B cell (primary cell): Measurements from ENCODE around the gene ATF7IP2. TPM values are rescaled to one million over a fixed set of nuclear protein-coding genes. Genes with fewer than 3 reads are reported as not detected.
"Not testable (repeated sequence)": the region's sequence is repeated elsewhere in the genome, so short reads cannot be mapped to it uniquely, and the experiment has no call there.

ENCODE experiments used
- ATAC-seq: fragments of 200-7000 bp; cut with Tn5 transposase; one replicate; pipeline ENCODE4 v1.10.0; 2021; ENCODE audit warnings: low read depth, mild to moderate bottlenecking, moderate number of reproducible peaks, moderate library complexity
- CTCF ChIA-PET: fragments of 350-600 bp; sonication (Branson Sonifier 250); formaldehyde crosslinking; loops from one replicate; lab custom pipeline; 2021; ENCODE audit warnings: antibody characterized with exemption, inconsistent platforms; lab: Charles Lee
- POLR2A ChIA-PET: fragments of 350-600 bp; sonication (Branson Sonifier 250); formaldehyde crosslinking; loops from one replicate; lab custom pipeline; 2021; ENCODE audit warnings: antibody characterized with exemption; lab: Charles Lee
- DNase-seq: peaks from one replicate; pipeline ENCODE4 v3.0.0; 2013
- H2AFZ ChIP-seq: 2 replicates; pipeline ENCODE4 v1.6.1; 2012; ENCODE audit warnings: mild to moderate bottlenecking, low read depth, low read length; ENCODE audit not compliant: insufficient read depth, poor library complexity, severe bottlenecking
- H3K27ac ChIP-seq, 2 donors: 1 replicate in 1 of 2; 2 replicates in 1 of 2; pipeline ENCODE4 v1.5.1; 2012 to 2013; ENCODE audit warnings: low read length in 2 of 2, mild to moderate bottlenecking in 2 of 2, moderate library complexity in 1 of 2
- H3K27me3 ChIP-seq, 4 experiments: fragments of 200-600 bp in 1 of 4; sonication (generic) in 1 of 4; replicated peaks in 1 of 4; 1 replicate in 2 of 4; 2 replicates in 2 of 4; pipeline versions ENCODE4 v1.6.1 to v1.7.0; 2013 to 2016; ENCODE audit warnings: low read length in 3 of 4, mild to moderate bottlenecking in 2 of 4, mixed read lengths in 1 of 4, moderate library complexity in 1 of 4; ENCODE audit not compliant: insufficient read depth in 4 of 4, control insufficient read depth in 3 of 4; ENCODE audit errors: control extremely low read depth in 1 of 4
- H3K36me3 ChIP-seq, 2 experiments: replicated peaks in 1 of 2; 1 replicate in 1 of 2; 2 replicates in 1 of 2; pipeline versions ENCODE4 v1.6.1 to v1.7.1; 2013; ENCODE audit warnings: low read length in 1 of 2; ENCODE audit not compliant: insufficient read depth in 2 of 2, control insufficient read depth in 1 of 2; ENCODE audit errors: control extremely low read depth in 1 of 2, extremely low read depth in 1 of 2
- H3K4me1 ChIP-seq, 2 donors: fragments of 200-600 bp in 1 of 2; sonication (generic) in 1 of 2; 1 replicate in 1 of 2; 2 replicates in 1 of 2; pipeline versions ENCODE4 v1.5.1 to v1.6.1; 2013 to 2017; ENCODE audit warnings: low read length in 2 of 2; ENCODE audit not compliant: control insufficient read depth in 2 of 2, insufficient read depth in 2 of 2
- H3K4me2 ChIP-seq: replicated peaks from 2 replicates; pipeline ENCODE3; 2012; ENCODE audit warnings: mild to moderate bottlenecking, low read depth, low read length; ENCODE audit not compliant: poor library complexity, severe bottlenecking
- H3K4me3 ChIP-seq, 5 experiments: fragments of 200-600 bp in 1 of 5; sonication (generic) in 1 of 5; 1 replicate in 3 of 5; 2 replicates in 2 of 5; pipeline versions ENCODE4 v1.5.1 to v1.7.0; 2011 to 2016; ENCODE audit warnings: low read length in 4 of 5, mild to moderate bottlenecking in 4 of 5, low read depth in 2 of 5, control low read depth in 1 of 5, moderate library complexity in 1 of 5; ENCODE audit not compliant: insufficient read depth in 1 of 5; ENCODE audit errors: control extremely low read depth in 1 of 5, extremely low read depth in 1 of 5
- H3K79me2 ChIP-seq: fragments of 200-600 bp; sonication (generic); one replicate; pipeline ENCODE4 v1.6.0; 2016; ENCODE audit warnings: low read length; ENCODE audit not compliant: control insufficient read depth, insufficient read depth
- H3K9ac ChIP-seq: fragments of 200-600 bp; sonication (generic); 2 replicates; pipeline ENCODE4 v1.6.1; 2017; ENCODE audit warnings: mild to moderate bottlenecking, low read length, moderate library complexity
- H3K9me3 ChIP-seq, 3 donors: one replicate each; pipeline versions ENCODE4 v1.6.1 to v1.7.1; 2013; ENCODE audit warnings: low read length in 2 of 3; ENCODE audit not compliant: control insufficient read depth in 2 of 3, insufficient read depth in 1 of 3; ENCODE audit errors: control extremely low read depth in 1 of 3
- H4K20me1 ChIP-seq: 2 replicates; pipeline ENCODE4 v1.6.0; 2012; ENCODE audit warnings: mild to moderate bottlenecking, low read length; ENCODE audit not compliant: insufficient read depth, control insufficient read depth, poor library complexity, severe bottlenecking
- H3K27ac Mint-ChIP-seq: one replicate; pipeline ENCODE4 v1.8.0; 2021; ENCODE audit warnings: mixed read lengths
- H3K27me3 Mint-ChIP-seq: one replicate; pipeline ENCODE4 v1.8.0; 2021; ENCODE audit warnings: mixed read lengths
- H3K4me1 Mint-ChIP-seq: one replicate; pipeline ENCODE4 v1.8.0; 2021; ENCODE audit warnings: mixed read lengths
- H3K4me3 Mint-ChIP-seq: one replicate; pipeline ENCODE4 v1.8.0; 2021; ENCODE audit warnings: mixed read lengths
- H3K9me3 Mint-ChIP-seq: one replicate; pipeline ENCODE4 v1.8.0; 2022; ENCODE audit warnings: mixed read lengths; ENCODE audit not compliant: insufficient read depth
- EZH2 ChIP-seq: IDR thresholded peaks from 2 replicates; pipeline ENCODE4 v1.6.1; 2012; ENCODE audit warnings: borderline replicate concordance, low read depth, mild to moderate bottlenecking, moderate library complexity, low read length; ENCODE audit not compliant: insufficient read depth, poor library complexity, severe bottlenecking
- WGBS: methylation state at CpG from one replicate; pipeline ENCODE4 v1.1.5; 2013; ENCODE audit warnings: missing lambda C conversion rate; ENCODE audit not compliant: insufficient coverage; 5-methylcytosine and 5-hydroxymethylcytosine counted together
- intact Hi-C: fragments of 100-400 bp; cut with micrococcal nuclease; formaldehyde crosslinking; loops from one replicate; pipeline ENCODE4 v1.10.0; 2022
- polyA plus RNA-seq: library from polyadenylated mRNA; depleted of rRNA; stranded (reverse); fragments of >200 nt; gene quantifications from 2 replicates; pipeline ENCODE4 v1.2.3, GENCODE V29; 2012
- total RNA-seq, 2 donors: library from RNA; stranded (reverse); fragments of 120-200 nt in 1 of 2; gene quantifications; 1 replicate in 1 of 2; 2 replicates in 1 of 2; pipeline versions ENCODE4 v1.2.3 to v1.2.4, GENCODE V29; 2013 to 2022
- TF ChIP-seq, protein P1 (sequence below): fragments of 200-600 bp; IDR thresholded peaks from one replicate; pipeline ENCODE4 v1.8.0; 2022; ENCODE audit warnings: antibody characterized with exemption, mild to moderate bottlenecking

The ATF7IP2 gene
- total and polyA plus RNA-seq, 2 donors (not counting 1 experiment from before 2014, with no cell fraction given), result 67.5 to 105 TPM

DNA sequence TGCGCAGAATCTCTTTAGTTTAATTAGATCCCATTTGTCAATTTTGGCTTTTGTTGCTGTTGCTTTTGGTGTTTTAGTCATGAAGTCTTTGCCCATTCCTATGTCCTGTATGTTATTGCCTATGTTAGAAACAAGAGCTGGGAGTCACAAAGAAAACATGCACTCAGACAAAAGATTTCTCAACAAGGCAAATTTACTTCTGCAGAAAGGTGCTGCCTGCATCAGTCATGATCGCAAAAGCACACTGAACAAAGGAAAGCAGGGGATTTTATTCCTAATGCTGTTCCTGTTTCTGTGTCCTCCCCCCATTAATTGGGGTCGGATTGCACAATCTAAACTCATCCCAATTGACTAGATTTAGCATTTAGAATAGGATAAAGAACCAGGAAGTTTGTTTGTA lies 55.9 kb downstream of the ATF7IP2 start:
- Histone ChIP-seq H3K9me3 (peaks cover 7 to 28% (median 12%) of the 10 kb centered on the region in 3 donors), H2AFZ (no peak overlapping the region), H3K4me3 (no peak overlapping the region), H3K36me3 (peaks cover 23 to 62% of the 10 kb centered on the region in 2 experiments), H3K4me2 (no peak overlapping the region), H3K9ac (no peak overlapping the region), H3K27me3 (no peaks in the 10 kb centered on the region), H3K79me2 (no peaks in the 10 kb centered on the region), H4K20me1 (no peaks in the 10 kb centered on the region), H3K4me1 (no peaks in the 10 kb centered on the region), H3K27ac (no peak overlapping the region)
- Mint-ChIP-seq H3K27me3 (no peaks in the 10 kb centered on the region), H3K27ac (no peak overlapping the region), H3K4me1 (no peaks in the 10 kb centered on the region), H3K9me3 (peaks cover 8% of the 10 kb centered on the region), H3K4me3 (no peak overlapping the region)
- WGBS, result no CpG with 5 or more reads among the region's 3 CpGs
- ATAC-seq, result no peak
- no peak for TF ChIP-seq EZH2
- TF ChIP-seq, protein P1, sequence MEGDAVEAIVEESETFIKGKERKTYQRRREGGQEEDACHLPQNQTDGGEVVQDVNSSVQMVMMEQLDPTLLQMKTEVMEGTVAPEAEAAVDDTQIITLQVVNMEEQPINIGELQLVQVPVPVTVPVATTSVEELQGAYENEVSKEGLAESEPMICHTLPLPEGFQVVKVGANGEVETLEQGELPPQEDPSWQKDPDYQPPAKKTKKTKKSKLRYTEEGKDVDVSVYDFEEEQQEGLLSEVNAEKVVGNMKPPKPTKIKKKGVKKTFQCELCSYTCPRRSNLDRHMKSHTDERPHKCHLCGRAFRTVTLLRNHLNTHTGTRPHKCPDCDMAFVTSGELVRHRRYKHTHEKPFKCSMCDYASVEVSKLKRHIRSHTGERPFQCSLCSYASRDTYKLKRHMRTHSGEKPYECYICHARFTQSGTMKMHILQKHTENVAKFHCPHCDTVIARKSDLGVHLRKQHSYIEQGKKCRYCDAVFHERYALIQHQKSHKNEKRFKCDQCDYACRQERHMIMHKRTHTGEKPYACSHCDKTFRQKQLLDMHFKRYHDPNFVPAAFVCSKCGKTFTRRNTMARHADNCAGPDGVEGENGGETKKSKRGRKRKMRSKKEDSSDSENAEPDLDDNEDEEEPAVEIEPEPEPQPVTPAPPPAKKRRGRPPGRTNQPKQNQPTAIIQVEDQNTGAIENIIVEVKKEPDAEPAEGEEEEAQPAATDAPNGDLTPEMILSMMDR, result no peak
- ChIA-PET POLR2A (no interaction called here), CTCF (no interaction called here)
- DNase-seq, result no peak
- intact Hi-C loops, result no loop called here

DNA sequence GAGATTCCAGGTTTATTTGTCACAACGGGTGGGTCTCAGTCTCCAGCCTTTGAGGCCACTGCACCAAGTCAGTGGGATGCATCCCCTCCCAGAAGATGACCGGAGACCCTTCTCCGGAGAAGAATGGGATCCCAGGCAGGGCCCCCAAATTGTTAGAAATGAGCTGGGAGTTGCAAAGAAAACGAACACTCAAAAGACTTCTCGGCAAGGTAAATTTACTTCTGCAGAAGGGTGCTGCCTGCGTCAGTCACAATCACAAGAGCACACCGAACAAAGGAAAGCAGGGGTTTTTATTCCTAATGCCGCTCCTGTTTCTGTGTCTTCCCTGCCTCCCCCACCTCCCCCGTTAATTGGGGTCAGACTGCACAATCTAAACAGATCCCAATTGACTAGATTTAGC lies 61.4 kb downstream of the ATF7IP2 start:
- Histone ChIP-seq H3K79me2 (peaks cover 3% of the 10 kb centered on the region), H2AFZ (no peak overlapping the region), H3K9ac (no peak overlapping the region), H3K36me3 (peaks cover 20 to 69% of the 10 kb centered on the region in 2 experiments), H3K27ac (no peak overlapping the region), H3K4me3 (no peak overlapping the region), H3K27me3 (no peaks in the 10 kb centered on the region), H3K4me1 (no peaks in the 10 kb centered on the region), H3K4me2 (no peak overlapping the region), H3K9me3 (peaks cover 4 to 32% (median 23%) of the 10 kb centered on the region in 3 donors), H4K20me1 (no peaks in the 10 kb centered on the region)
- POLR2A ChIA-PET, result no interaction called here
- Mint-ChIP-seq H3K27ac (no peak overlapping the region), H3K27me3 (no peaks in the 10 kb centered on the region), H3K4me1 (no peaks in the 10 kb centered on the region), H3K4me3 (no peak overlapping the region), H3K9me3 (peaks cover 17% of the 10 kb centered on the region)
- 98% methylated on average over 5 of the region's 9 CpGs for WGBS
- no peak for ATAC-seq
- intact Hi-C loops, result no loop called here
- TF ChIP-seq, protein P1, result no peak
- TF ChIP-seq EZH2, result no peak
- CTCF ChIA-PET, result no interaction called here
- no peak for DNase-seq

DNA sequence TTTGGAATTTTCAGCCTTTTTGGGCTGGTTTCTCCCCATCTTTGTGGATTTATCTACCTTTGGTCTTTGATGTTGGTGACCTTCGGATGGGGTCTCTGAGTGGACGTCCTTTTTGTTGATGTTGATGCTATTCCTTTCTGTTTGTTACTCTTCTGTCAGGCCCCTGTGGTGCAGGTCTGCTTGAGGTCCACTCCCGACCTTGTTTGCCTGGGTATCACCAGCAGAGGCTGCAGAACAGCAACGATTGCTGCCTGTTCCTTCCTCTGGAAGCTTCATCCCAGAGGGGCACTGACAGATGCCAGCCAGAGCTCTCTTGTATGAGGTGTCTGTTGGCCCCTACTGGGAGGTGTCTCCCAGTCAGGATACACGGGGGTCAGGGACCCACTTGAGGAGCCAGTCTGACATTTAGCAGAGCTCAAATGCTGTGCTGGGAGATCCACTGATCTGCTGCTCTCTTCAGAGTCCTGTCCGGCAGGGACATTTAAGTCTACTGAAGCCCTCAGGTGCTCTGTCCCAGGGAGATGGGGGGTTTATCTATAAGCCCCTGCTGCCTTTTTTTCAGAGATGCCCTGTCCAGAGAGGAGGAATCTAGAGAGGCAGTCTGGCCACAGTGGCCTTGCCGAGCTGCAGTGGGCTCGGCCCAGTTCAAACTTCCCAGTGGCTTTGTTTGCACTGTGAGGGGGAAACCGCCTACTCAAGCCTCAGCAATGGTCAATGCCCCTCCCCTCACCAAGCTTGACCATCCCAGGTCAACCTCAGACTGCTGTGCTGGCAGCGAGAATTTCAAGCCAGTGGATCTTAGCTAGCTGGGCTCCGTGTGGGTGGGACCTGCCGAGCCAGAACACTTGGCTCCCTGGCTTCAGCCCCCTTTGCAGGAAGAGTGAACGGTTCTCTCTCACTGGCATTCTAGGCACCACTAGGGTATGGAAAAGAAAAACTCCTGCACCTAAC lies 66.6 kb downstream of the ATF7IP2 start:
- CTCF ChIA-PET, H3K4me3 ChIP-seq, intact Hi-C loops: not testable (repeated sequence)

More for the DNA sequence above, 66.6 kb downstream of the ATF7IP2 start:
- ATAC-seq, H2AFZ ChIP-seq, H3K27ac ChIP-seq, H3K9me3 ChIP-seq, H4K20me1 ChIP-seq, H3K27me3 ChIP-seq, POLR2A ChIA-PET, H3K4me3 Mint-ChIP-seq, H3K4me2 ChIP-seq, H3K9ac ChIP-seq, H3K27me3 Mint-ChIP-seq, H3K4me1 ChIP-seq, H3K79me2 ChIP-seq, H3K4me1 Mint-ChIP-seq, H3K27ac Mint-ChIP-seq, DNase-seq: not testable (repeated sequence)
- 97% methylated on average over 12 of the region's 13 CpGs for WGBS
- peaks cover 2 to 45% of the 10 kb centered on the region in 2 experiments for H3K36me3 ChIP-seq
- peaks cover 12% of the 10 kb centered on the region for H3K9me3 Mint-ChIP-seq
